LNCAP (cell line): ENCODE data around the gene SEMA3F.

Source experiments
- TF ChIP-seq, protein P1 (sequence below): fragments of 450-650 bp; IDR thresholded peaks from 2 replicates; pipeline ENCODE4 v1.5.1; 2017; ENCODE audit warnings: mild to moderate bottlenecking

The SEMA3F gene

DNA sequence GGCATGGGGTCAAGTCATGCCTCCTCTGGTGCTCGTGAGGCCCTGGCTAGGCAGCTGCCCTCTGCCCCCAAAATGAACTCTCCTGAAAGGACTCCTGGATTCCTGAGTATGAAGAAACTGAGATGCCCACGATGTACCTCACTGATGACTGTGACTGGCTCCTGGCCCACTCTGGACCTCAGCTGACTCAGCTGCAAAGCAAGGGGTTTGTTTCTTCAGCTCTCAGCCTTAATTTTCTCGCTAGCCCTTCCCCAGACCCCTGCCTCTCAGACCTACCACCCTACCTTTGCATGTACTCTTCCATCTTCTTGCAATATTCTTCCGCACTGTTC, 75.6 kb downstream of the SEMA3F start:
- TF ChIP-seq, protein P1, sequence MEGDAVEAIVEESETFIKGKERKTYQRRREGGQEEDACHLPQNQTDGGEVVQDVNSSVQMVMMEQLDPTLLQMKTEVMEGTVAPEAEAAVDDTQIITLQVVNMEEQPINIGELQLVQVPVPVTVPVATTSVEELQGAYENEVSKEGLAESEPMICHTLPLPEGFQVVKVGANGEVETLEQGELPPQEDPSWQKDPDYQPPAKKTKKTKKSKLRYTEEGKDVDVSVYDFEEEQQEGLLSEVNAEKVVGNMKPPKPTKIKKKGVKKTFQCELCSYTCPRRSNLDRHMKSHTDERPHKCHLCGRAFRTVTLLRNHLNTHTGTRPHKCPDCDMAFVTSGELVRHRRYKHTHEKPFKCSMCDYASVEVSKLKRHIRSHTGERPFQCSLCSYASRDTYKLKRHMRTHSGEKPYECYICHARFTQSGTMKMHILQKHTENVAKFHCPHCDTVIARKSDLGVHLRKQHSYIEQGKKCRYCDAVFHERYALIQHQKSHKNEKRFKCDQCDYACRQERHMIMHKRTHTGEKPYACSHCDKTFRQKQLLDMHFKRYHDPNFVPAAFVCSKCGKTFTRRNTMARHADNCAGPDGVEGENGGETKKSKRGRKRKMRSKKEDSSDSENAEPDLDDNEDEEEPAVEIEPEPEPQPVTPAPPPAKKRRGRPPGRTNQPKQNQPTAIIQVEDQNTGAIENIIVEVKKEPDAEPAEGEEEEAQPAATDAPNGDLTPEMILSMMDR, result no peak

DNA sequence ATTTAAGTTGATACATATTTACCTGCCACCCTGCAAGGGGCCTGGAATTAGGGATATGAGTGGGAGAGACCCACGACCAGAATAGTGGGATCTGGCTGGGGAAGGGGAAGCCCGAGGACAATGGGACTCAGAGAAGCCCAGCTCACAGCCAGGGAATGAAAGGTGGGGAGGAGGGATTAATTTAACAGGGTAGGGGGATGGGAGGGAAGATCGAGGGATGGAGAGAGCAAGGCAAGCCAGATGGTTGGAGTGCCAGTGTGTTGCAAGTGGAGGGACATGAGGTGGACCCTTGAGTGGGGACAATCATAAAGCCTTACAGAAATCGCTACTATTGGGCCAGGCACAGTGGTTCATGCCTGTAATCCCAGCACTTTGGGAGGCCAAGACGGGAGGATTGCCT, 76.5 kb downstream of the SEMA3F start:
- TF ChIP-seq, protein P1, result no peak

DNA sequence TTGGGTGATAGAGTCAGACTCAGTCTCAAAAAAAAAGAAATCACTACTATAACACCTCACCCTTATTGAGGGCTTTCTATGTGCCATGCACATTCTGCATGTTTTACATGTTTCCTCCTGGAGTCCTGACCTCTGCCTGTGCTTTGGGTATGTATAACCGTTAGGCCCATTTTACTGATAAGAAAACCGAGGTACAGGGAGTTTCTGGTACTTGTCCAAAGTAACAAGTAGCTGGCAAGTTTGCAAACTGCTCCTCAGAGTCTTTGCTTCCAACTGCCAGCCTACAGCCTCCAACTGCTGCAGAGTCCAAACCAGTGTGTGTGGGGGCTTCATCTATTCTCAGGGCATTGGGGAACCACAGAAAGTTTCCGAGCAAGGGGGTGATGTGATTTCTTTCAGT, 77.2 kb downstream of the SEMA3F start:
- TF ChIP-seq, protein P1, result no peak

DNA sequence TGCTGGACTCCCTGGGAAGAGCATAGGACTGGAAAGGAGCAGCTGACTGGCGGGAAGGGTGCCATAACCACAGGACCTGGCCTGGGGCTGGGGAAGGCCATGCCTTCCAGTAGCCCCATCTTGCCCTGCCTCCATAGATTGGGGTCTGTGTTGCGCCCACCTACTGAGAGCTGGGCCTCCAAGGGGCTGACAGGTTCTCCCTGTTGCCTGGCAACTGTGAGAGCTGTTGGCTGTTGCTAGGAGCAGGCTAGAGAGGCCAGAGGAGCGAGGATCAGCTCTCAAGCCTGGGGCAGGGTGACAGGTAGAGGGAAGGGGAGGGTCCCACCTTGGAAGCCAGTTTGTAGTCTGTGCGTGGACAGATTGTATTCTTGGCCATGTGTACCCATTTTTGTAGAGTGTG, 78.1 kb downstream of the SEMA3F start:
- TF ChIP-seq, protein P1, result no peak

DNA sequence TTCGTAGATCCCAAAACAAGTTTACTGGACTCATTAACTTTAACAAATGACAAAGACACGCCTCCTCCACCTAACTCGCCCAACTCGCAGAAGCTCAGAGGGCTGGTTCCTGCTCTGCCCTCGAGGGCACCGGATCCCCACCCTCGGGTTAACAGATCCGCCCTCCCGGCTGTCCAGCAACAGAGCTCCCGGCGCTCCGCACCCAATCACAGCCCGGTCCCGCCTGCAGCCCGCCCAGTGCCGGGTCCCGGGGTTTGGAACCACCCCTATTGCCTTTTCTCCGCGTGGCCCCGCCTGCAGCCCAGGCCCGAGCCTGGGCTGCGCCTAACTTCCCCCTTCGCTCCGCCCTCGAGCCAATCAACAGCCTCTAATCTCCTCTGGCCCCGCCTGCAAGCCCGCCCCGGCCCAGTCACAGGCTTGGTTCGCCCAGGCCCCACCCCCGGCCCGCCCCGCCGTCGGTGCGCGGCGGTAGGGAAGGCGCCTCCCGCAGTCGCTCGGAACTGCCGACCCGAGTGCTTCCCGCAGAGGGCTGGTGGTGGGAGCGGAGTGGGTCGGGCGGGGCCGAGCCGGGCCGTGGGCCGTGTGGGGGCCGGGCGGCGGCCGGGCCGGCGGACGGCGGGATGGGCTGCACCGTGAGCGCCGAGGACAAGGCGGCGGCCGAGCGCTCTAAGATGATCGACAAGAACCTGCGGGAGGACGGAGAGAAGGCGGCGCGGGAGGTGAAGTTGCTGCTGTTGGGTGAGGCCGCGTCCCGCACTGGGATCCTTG, 80.8 kb downstream of the SEMA3F start, which contains the start of gene GNAI2:
Gene GNAI2, plus strand, starts transcription at position 489 of the 768 bp plus-strand sequence. Its CDS starts 132 bp downstream, at position 621.
- TF ChIP-seq, protein P1, result no peak

DNA sequence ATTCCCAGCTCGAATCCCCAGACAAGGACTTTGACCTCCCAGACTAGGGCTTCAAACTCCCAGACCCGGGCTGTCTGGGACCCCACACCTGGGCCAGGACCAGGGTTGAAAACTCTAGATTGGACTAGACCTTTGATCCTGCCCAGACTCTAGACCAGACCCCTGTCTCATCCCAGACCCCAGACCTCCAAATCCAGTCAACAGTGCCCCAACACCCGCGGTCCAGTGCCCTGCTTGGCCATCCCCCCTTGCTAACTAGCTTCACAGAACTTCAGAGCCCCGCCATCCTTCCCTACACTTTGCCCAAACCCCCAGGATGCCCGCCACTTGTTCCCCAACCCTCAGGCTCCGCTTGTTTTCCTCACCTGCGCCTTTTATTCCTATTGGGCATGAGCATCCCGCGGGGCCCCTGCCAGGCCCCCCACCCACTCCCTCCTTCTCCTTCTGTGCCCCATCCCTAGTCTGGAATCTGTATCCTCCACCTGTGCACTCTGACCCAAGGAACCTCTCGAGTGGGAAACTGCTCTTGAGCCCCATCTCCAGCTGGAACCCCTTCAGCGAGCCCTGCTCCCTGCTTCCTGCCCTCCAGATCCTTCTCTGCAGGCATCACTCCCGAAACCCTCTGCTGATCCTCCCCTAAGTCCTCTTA, 81.5 kb downstream of the SEMA3F start:
- TF ChIP-seq, protein P1, result no peak

DNA sequence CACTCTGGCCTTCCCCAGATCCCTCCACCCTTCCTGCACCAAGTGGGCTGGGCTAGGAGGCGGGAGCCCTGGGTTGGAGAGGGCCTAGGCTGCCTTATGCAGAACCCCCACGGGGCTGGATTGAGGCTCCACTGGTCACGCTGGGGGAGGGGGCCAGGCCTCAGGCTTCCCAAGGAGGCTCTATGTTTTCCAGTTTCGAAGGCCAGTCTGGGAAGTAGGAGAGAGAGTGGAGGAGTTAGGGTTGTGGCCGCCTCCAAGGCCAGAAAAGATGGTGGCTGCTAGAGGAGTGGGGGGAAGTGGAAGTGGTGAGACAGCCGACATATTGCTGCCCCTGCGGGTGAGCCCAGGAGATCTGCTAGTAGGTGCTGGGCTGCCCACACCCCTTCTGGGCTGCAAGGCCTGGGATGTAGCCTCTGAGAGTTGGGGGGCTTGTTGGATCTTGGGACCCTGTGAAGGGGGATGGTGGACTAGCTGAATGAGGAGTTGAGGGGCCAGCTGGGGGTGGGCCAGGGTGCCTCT, 82.1 kb downstream of the SEMA3F start:
- TF ChIP-seq, protein P1, result no peak
